OCI-LY7 (cell line): ENCODE measurements around the gene ADCY9.

Source experiments
- EZH2phosphoT487 ChIP-seq: fragments of 200-600 bp; sonication (generic); IDR thresholded peaks from 2 replicates; pipeline ENCODE4 v1.6.1; 2018; ENCODE audit warnings: low read depth, borderline replicate concordance, mild to moderate bottlenecking, mixed run types, antibody characterized with exemption, low read length, moderate library complexity, mixed read lengths
- TF ChIP-seq, protein P1 (sequence below): fragments of 200-600 bp; sonication (generic); conservative IDR thresholded peaks from 2 replicates; pipeline ENCODE4 v1.5.1; 2014; ENCODE audit warnings: mild to moderate bottlenecking, antibody characterized with exemption, low read length, moderate library complexity, mixed read lengths

DNA sequence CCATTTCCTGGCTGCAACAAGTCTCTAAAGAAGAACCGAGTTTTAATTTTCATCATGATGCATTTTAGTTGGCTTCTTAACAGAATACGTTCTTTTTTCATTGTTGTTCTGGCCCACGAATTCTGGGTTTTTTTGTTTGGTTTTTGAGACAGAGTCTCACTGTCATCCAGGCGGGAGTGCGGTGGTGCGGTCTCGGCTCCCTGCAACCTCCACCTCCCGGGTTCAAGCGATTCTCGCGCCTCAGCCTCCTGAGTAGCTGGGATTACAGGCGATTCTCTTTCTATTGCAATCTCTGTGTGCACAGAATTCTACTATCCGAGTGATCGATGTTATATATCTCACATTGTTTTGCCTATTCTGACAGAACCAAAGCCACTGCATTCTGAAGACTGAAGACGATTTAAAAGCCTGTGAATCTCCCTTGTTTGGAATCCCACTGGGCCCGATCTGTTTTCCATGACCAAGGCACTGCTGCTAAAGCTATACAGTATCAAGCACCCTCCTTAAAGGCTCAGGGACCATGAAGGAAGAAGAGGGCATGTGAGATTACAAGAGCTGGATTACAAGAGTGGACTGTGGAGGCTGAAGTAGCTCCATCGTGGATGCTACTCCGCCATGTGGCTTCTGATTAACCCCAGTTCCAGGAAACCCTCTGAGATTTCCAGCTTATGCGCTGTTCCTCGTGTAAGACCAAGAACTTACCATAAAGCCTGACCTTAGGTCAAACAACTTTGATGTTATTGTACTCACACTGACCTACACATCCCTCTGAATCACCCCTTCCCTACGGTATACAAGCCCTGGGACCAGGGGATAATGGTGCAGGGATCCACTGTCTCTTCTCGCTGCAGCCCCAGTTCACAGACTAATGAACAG lies 44.3 kb downstream of the ADCY9 start:
- TF ChIP-seq, protein P1, sequence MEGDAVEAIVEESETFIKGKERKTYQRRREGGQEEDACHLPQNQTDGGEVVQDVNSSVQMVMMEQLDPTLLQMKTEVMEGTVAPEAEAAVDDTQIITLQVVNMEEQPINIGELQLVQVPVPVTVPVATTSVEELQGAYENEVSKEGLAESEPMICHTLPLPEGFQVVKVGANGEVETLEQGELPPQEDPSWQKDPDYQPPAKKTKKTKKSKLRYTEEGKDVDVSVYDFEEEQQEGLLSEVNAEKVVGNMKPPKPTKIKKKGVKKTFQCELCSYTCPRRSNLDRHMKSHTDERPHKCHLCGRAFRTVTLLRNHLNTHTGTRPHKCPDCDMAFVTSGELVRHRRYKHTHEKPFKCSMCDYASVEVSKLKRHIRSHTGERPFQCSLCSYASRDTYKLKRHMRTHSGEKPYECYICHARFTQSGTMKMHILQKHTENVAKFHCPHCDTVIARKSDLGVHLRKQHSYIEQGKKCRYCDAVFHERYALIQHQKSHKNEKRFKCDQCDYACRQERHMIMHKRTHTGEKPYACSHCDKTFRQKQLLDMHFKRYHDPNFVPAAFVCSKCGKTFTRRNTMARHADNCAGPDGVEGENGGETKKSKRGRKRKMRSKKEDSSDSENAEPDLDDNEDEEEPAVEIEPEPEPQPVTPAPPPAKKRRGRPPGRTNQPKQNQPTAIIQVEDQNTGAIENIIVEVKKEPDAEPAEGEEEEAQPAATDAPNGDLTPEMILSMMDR = no peak
- no peak for TF ChIP-seq EZH2phosphoT487
